Ovary (tissue), 3 donors: ENCODE data around the gene PRSS38.

Experiments
- CTCF ChIP-seq, 3 donors: fragments of 450-650 bp in 2 of 3; fragments of 200-600 bp in 1 of 3; IDR thresholded peaks; one replicate each; pipeline versions ENCODE4 v1.5.1 to v1.8.0; 2016 to 2022; ENCODE audit warnings: antibody characterized with exemption in 3 of 3, mild to moderate bottlenecking in 1 of 3
- POLR2A ChIP-seq: fragments of 450-650 bp; IDR thresholded peaks from one replicate; pipeline ENCODE4 v1.6.1; 2017; ENCODE audit warnings: antibody characterized with exemption, mild to moderate bottlenecking, moderate library complexity
- donor health status: DM: no; HTN: no; CAD: no.

DNA sequence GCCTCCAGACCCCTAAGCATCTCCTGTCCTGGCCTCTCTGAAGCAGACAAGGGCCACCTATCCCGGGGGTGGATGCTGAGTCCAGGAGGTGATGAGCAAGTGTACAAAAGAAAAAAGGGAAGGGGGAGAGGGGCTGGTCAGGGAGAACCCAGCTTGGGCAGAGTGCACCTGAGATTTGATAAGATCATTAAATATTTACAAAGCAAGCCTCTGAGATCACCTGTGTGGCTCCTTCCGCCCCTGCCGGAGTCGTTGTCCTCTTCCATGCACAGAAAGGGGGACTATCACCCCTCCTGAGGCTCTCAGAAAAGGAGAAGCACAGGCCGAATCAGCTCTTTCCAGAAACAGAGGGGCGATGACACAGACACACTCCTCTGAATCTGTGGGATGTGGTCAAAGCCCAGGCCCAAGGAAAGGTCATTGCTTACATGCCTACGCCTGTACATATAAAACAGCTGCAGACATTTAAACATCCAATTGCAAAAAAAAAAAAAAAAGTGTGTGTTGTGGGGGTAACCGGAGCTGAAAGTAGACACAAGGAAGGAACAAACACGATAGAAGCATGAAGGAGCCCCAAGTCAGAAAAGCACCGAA is 30.9 kb downstream of the PRSS38 start:
- TF ChIP-seq POLR2A = no peak
- TF ChIP-seq CTCF (IDR thresholded peaks at IDR 0.05) = no peak
